Central memory CD4-positive, alpha-beta T cell (primary cell): ENCODE data around the gene HOXC11.

Source experiments
- DNase-seq: peaks from one replicate; pipeline ENCODE4 v3.0.0; 2022

HOXC11 gene

DNA sequence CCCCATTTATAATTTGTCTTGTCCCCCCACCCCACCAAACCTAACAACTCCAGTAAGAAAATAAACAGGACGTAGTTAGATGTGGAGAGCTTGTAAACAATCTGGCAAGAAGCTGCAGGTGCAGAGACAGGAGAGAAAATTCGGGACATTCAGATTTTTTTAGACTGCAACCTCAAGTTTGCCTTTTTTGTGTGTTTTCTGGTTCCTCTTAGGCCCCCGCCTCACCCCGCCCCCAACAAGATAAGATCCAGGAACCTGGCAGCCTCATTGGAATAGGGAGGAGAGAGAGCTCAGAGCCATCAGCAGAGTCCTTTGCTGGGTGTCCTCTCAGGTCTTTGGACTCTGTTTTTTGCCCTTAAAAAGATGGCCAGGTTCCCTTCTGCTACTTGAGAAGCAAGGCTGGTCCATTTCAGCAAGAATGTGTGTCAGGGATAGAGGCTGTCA lies 14.9 kb downstream of the HOXC11 start:
- DNase-seq, result no peak

DNA sequence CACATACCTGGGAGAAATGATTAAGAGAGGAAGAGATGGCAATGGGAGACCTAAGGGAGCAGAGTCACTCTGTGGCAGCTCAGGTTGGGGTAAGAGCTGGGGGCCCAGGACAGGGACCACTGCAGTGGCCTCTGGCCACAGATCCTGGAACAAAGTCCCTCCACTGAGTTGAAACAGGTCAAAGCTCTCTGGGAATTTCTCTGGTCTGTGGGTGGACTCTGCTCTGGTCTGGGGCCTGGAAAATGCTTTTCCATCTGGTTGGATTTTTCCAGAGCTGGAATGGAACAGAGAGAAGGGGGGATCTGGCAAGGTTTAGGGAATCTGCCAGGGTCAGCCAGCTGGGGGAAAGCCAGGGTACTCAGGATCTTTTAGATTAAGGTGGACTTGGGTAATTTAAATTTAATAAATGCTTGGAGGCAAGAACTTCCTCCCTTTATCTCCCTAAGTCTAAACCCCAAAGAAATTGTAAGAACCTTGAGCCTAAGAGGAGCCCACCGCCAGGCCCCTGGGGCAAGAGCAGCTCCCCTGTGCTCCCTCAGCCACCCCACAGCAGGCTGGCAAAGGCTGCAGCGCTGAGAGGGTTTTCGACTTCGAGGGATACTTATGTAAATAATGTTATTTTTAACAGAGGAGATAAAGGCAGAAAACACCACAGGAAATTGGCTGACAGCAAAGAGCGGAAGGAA lies 15.8 kb downstream of the HOXC11 start:
- no peak for DNase-seq

DNA sequence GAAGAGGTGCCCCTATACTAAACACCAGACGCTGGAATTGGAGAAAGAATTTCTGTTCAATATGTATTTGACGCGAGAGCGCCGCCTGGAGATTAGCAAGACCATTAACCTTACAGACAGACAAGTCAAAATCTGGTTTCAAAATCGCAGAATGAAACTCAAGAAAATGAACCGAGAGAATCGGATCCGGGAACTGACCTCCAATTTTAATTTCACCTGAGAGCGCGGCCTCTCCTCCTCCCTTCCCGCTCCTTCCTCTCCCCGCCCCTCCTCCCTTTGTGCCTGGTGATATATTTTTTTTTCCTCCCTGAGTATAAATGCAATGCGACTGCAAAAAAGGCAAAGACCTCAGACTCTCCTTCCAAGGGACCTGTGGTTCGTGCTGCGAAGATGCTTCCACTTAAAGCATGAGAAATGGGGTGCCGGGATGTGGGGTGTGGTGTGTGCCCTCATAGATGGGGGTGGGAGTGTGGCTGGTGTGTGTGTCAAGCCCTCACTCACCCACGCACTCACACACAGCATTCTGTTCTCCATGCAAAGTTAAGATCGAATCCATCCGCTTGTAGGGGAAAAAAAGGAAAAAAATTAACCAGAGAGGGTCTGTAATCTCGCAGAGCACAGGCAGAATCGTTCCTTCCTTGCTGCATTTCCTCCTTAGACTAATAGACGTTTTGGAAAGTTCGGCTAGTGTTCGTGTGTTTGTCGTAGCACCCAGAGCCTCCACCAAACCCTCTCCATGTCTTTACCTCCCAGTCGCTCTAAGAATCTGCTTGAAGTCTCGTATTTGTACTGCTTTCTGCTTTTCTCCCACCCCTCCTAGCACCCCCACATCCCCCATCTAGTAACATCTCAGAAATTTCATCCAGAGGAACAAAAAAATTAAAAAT lies 16.5 kb downstream of the HOXC11 start:
- DNase-seq, result no peak

DNA sequence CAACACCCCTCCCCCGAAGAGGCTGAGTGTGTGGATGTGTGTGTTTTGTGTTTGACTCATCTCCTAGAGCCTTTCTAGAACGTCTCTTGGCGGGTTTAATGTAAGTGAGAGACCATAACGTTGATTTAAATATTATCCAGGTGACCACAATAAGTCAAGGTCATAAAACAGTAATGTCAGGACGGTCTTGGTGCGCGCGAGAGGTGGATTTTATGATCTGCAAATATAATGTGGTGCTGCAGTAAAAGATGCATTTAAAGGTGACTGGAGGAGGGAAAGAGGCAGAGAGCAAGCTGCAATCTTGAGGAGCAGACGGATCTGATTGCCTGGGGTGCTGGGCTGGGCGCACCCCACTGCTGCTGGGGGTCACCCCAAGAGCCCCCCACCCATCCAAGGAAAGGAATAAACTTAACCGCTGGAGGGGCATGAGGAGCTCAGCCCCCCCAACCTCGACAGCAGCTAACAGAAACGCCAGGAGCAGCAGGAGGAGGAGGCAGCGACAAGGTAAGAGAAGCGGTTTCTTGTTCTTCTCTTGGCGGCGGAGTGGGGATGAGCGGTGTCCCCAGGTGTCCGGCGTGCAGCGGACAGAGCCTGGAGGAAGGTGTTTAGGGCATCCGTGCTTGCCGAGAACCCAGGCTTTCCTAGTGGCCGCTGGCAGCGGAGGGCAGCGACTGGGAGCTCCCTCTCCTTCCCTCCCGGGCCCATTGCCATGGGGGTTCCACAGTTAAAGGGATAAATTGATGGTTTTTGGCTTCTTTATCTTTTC lies 17.6 kb downstream of the HOXC11 start:
- no peak for DNase-seq

DNA sequence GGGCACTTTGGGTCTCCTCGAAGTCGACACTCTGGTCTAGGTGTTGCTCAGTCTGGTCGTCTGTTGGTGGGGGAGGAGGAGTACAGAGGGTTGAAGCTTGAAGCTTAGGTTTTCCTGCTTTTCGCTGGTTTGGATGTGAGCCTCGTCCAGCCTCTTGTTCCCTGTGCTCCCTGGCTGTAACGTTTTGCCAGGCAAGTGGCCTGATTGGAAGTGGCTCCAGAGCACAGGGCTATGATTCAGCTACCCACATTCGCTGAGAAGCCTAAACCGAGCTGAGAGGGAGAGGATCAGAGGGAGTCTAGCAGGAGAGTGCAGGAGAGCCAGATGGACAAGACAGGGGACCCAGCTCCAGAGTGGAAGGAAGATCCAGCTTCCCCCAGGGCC lies 18.1 kb downstream of the HOXC11 start:
- DNase-seq, result no peak

DNA sequence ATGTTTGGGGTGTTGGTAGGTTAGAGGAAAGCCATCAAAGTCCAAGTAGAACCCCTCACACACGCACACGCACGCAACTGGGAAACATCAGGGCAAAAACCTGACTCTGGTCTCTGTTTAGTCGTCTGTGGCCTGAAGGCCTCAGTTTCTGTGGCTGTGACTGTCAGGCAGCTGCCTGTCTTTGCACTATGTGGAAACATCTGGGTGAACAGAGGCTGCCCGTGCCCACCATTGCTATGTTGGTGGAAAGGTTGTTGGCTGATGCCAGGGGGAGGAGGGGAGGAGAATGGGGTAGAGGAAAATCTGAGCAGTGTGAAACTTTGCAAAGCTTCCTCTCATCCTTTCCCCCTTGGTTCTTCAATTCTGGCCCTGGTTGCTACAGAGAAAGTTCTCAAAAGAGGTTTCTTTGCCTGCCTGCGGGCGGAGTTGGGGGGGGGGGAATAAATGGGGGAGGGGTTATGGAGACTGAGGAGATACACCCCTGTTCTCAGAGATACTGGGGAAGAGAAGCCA lies 19.5 kb downstream of the HOXC11 start:
- no peak for DNase-seq

DNA sequence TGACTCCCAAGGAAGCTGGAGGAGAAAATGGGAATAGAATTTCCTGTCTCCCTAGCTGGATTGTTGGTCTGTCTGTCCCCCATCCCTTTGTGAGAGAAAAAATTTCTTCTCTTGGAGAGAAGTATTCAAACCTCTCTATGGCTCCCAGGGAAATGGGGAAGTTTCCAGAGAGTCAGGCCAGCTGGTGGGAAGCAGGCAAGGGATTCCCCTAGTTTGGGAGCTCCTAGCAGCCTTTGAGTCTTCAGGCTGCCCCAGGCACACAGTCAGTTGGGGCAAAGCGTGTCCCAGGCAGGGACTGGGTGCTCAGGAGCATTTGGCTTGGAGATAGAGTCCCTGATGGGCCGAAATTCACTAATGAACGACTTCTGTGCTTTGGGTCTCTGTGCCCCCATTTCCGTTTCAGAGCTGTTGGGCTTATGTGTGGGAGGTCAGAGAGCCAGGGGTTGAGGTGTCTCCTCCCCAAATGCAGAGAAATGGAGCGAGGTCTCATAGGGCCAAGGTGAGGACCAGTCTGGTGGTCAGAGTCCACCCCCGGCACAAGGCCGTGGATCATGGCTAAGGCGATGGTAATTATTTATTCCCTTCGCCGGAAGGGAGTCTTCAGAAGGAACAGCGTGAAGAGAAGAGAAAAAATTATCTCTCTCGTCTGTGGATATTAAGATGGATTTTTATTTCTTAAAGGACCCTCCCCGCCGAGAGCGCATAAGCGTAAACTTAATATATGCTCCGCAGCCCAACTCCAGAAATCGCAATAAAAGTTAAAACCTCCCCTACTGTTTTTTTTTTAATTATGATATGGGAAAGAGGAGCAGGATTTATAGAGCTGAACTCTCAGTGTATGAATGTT lies 20.5 kb downstream of the HOXC11 start:
- no peak for DNase-seq

DNA sequence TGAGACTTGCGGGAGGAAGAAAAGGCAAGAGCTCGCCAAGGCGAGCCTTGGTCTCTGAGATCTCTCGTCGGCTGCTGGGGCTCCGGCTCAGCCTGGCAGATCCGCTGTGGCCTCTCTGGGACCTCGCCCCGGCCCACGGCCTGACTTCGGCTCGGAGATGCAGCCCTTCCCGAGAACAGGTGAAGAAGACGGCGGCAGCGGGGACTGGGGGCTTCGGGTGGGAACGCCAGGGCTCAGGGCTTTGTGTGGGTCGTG lies 21.0 kb downstream of the HOXC11 start:
- DNase-seq, result no peak

DNA sequence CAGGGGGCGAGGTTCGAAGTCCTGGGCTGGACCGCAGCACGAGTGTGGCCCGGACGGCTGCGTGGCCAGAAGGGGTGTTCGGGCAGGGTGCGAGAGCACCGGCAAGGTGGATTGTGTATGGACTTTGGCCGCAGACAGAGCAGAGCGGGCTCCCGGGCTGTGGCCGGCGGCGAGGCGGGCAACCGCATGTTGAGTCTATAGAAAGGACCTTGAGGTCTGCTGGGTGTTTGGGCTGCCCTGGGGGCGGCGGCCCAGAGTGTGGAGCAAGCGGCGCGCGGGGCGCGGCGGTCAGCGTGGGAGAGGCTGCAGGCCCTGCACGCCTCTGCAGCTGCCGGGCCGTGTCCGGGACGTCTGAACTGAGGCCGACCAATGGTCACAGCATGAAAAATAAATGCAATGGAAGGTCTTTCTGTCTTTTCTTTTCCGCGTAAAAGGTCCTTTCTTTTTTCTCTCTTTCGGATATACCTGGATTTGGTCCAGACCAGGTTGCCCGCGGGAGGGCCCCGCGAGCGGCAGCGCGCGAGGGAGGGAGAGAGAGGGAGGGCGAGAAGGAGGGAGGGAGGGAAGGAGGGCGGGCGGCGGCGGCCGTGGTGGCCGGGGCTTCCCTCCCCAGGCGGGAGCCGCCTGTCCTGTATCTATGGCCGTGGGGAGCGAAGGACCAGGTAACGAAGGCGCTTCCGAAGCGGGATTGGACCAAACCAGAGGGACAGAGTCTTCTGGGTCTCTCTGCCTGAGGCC lies 21.5 kb downstream of the HOXC11 start:
- no peak for DNase-seq

DNA sequence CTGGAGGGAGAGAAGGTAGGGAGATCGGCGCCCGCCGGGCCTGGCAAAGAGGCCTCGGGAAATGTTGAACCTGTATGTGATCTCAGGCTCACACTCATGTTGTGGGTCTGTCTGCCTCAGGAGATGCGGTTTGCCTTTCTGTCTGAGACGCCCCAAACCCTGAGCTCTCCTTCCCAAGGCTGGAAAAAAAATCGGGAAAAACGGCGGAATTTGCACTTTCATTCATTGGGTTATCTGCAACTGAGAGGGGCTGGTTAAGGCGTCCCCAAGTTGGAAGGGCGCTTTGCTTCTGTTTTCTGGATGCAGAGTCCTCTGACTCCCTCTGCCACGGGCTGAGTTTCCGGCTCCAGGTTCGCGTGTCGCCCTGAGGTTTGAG lies 22.1 kb downstream of the HOXC11 start:
- no peak for DNase-seq

DNA sequence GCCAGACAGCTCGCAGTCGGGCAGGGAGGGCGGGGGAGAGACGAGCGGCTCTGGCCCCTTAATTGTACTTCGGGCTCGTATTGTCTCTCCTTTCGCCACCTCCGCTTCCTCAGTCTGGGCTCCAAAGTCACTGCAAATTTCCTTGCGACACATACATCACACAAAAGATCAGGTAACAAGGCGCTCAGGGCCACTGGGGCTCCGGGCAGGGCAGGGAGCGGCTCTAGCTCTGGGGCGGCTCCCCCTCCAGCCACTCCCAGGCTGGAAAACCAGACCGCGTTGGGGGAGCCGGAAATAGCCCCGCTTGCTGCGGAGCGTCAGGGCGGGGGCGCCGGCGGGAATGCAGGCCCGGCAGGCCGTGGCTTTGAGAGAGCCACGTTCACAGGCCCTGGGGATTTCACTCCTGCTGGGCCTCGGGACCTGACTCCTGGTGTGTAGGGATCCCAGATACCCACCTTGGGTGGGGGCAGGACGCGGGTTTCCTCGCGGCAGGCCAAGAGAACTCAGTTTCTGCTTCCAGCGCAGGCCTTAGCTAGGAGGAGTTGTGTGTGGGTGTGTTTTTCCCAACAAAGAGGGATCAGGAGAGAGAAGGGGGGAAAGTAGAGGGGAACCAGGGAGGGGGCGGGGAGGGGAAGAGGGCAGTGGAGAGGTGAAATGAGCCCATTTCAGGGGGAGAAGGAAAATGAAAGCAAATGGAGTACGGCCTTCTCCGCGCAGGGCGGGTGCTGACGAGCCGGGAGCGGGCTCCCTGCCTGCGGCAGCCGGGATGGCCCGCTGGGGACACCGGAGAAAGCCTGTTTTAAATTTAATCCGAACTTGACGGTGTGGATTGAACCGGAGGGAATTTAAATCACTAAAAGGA lies 22.7 kb downstream of the HOXC11 start:
- no peak for DNase-seq

DNA sequence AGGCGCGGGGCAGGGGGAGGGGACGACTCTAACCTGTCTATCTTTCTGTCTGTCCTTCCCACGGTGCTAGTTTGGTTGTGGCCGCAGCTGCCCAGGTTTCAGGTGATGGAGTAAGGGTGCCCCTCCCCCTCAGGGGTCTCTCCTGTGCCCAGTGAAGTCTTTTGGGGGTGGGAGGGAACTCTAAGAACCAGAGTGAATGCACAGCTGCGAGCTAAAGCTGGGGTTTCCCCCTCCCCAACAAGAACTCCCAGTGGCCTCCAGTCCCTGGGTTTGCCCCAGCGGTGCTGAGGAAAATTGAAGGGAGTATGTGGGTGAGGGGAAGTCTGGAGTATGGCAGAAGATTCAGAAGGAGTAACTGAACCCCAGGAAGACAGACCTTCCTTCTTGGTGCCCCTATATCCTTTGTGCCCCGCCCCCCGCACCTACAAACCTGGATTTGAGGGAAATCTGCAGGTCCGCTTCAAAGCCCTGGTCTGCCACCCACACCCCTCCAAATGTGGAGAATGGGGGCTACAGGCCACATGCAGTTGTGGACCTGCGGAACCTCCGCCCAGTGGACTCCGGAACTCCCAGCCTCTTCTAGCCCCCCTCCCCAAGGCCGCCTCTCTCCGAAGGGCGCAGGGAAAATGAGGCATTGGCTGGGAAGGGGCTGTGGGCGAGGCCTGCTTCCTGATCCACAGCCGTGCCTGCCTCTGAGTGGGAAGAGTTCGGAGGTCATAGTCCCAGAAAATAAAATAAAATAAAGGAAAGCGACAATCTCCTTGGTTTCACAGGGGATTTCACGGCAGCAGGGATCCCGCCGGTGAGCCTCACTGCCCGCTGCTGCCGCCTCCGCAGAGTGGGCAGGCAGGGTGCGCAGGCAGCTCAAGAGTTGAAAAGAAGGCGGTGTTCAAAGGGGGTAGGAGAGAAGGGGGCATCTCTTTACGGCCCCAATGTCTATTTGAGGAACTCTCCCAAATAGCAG lies 23.6 kb downstream of the HOXC11 start:
- no peak for DNase-seq

DNA sequence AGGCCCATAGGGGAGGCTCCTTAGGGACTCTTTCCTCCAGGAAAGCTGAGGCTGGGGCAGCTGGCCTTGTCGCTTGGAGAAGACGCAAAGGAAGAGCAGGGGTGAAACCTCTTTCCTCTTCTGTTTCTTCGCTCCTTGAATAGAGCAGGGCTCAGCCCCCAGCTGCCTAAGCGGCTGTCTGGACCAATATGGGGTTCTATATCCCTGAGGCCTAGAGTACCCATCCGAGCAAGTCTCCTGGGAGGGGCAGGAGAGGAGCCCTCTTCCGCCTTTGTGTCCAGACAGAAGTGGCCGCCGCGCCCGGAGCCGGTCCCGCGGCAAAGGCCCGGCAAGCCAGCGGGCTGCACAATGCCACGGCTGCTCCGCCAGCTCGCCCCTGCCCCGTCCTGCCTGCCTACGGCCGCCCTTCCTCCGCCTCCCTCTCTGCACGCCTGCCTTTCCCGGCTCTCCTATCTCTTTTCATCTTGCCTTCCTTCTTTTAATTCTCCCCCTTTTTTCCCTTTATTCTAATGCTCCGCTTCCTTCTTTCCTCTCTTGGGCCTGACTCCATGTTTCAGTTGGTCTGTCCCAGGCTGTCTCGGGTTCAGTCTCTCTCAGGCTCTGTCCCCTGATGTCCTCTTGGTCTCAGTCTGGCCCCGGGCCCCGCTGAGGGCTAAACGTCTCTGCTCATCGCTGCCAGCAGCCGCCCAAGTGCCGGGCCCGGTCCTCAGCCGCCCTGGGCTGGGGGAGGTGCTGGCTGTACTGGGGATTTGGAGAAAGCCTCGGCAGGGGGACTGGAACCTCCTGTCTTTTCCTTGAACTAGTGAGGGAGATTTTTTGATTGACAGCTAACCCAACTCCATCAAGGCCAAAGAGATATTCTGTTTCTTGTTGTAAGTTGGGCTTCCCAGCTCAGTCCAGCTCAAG lies 24.5 kb downstream of the HOXC11 start:
- DNase-seq, result no peak

DNA sequence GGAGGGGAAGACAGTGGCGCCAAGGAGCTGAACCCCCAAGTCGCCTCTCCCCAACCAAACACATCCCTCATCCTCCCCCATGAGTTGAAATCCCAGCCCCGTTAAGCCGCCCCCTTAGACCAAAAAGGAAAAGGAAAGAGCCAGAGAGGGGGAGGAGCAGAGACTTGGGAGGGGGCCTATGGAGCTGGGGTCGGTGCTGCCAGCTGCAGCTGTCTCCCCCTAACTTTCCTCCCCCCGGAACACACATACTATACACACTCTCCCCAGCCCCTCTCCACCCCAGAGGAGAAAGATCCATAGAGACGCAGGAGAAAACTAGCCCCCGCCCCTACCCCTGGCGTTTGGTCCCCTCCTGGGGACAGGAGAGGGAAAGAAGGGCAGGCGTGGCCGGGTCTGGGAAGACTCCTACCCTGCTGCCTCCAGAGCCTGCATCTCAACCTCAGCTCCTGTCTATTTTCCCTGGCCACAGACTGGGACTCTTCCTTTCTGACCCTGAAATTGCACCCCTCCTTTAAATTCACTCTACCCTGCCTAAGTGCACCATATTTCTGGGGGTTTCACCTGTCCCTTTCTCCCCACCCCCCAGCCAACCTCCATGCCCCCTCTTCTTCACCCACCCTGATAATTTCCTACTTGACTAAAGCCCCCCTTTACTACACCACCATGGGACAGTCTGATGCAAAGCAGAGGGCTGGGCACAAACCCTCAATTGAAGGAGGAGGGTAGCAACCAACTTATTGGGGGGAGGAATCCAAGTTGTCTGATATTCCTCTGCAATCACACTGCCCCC lies 25.4 kb downstream of the HOXC11 start:
- no peak for DNase-seq

DNA sequence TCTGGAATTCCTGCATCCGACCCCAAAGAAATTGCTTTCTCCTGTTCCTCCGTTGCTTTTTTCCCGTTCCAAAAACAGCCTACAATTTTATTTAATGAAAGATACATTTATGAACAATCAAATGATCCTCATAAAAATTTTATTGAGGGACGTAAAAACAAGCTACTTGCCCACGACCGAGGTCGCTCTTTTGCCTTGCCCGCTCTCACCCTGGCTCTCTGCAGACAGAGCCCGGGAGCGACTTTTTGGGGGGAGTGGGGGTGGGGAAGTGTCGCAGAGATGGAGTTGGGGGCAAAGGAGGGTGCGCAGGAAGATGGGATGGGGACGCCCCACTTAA lies 25.9 kb downstream of the HOXC11 start:
- no peak for DNase-seq

DNA sequence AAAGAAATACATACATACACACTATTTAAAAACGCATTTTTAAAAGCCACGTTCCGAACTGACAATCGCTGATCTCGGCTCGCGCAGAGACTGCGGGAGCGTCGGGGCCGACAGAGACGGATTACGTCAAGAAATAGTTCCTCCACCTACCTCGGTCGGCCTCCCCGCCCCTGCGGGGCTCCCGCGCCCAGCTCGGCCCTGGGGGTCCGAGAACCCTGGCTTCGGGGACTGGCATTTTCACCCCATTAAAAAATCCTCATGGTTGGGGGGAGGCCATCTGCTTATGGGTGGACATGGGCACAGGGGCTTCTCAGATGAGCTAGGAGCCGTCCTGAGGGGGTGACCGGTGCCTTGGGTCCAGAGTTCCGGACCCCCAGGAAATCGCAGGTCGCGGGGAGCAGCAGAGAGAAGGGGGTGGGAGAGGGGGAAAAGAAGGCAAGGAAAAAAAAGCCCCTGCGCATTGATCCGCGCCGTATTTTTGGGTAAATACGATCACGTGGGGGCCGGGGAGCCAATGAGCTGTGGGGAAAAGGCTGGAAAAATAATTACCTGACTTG lies 26.7 kb downstream of the HOXC11 start:
- DNase-seq, result no peak
